Duodenal mucosa (tissue), 2 donors: ENCODE measurements around the gene MUSK.

Source experiments
- H3K27ac ChIP-seq: one replicate; pipeline ENCODE4 v1.7.0; 2013; ENCODE audit warnings: low read depth, low read length
- H3K27me3 ChIP-seq, 2 donors: one replicate each; pipeline ENCODE4 v1.7.0; 2013; ENCODE audit warnings: low read length in 2 of 2, control low read depth in 1 of 2; ENCODE audit not compliant: insufficient read depth in 2 of 2, control insufficient read depth in 1 of 2
- H3K36me3 ChIP-seq, 2 donors: one replicate each; pipeline ENCODE4 v1.7.0; 2013; ENCODE audit warnings: low read length in 2 of 2, control low read depth in 1 of 2; ENCODE audit not compliant: insufficient read depth in 2 of 2, control insufficient read depth in 1 of 2
- H3K4me1 ChIP-seq, 2 donors: one replicate each; pipeline ENCODE4 v1.7.0; 2013; ENCODE audit warnings: low read length in 2 of 2, control low read depth in 1 of 2; ENCODE audit not compliant: insufficient read depth in 2 of 2, control insufficient read depth in 1 of 2
- H3K4me3 ChIP-seq, 2 donors: one replicate each; pipeline ENCODE4 v1.7.0; 2013; ENCODE audit warnings: low read length in 2 of 2, low read depth in 1 of 2
- H3K9ac ChIP-seq, 2 donors: one replicate each; pipeline ENCODE4 v1.7.0; 2013; ENCODE audit warnings: low read length in 2 of 2, low read depth in 1 of 2
- H3K9me3 ChIP-seq, 2 donors: one replicate each; pipeline ENCODE4 v1.7.0; 2013; ENCODE audit warnings: low read length in 2 of 2, control low read depth in 1 of 2; ENCODE audit not compliant: control insufficient read depth in 1 of 2

The MUSK gene

DNA sequence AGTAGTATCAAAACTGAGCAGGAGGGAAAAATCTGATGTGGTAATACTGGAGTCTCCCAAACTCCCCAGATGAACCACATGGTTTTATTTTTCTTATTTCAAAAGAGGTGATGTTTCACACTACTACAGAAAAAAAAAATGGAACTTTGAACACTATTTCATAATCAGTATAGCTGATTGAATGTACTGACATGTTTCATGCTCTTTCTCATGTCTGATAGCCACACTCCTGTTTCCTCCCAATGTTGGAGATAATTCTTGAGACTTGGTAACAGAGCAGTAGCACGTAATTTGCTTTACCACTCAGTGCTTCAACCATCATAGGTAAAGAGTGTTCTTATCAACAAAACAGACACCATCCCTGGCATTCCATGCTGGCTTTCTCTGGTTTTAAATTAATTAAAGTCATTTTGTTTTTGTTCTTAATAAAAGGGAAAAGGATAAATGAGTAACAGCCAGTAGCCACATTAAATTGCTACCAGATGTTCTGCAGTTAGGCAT lies 85.2 kb downstream of the MUSK start:
- Histone ChIP-seq H3K4me3 (no peak overlapping the region), H3K9me3 (no peaks in the 10 kb centered on the region), H3K27ac (no peak overlapping the region), H3K9ac (no peak overlapping the region), H3K36me3 (no peaks in the 10 kb centered on the region), H3K27me3 (no peaks in the 10 kb centered on the region), H3K4me1 (no peaks in the 10 kb centered on the region)

DNA sequence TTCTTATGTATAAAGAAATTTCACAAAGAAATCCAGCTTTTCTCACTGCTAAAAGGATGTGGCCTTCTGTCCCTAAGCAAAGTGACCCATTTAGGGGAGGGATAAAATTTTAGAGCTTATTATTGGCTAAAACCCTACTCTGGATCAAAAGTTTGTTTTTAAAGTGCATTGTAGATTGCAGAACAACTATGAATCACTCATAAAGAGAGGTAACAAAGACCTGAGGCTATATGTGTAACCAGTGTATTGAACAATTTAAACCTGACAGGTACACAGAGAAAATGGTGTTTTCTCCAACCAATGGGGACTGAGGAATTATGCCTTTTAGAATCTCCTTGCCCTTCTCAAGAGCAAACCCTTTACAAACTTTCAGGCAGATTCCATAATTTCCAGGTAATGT lies 86.6 kb downstream of the MUSK start:
- Histone ChIP-seq H3K4me1 (no peaks in the 10 kb centered on the region), H3K9me3 (no peaks in the 10 kb centered on the region), H3K9ac (no peak overlapping the region), H3K27me3 (no peaks in the 10 kb centered on the region), H3K4me3 (no peak overlapping the region), H3K27ac (no peak overlapping the region), H3K36me3 (no peaks in the 10 kb centered on the region)

GRCh38 chr9:110758201-110758600 lies 89.6 kb downstream of the MUSK start:
- Histone ChIP-seq H3K27me3 (no peaks in the 10 kb centered on the region), H3K4me3 (no peak overlapping the region), H3K9ac (no peak overlapping the region), H3K4me1 (no peaks in the 10 kb centered on the region), H3K27ac (no peak overlapping the region), H3K36me3 (no peaks in the 10 kb centered on the region), H3K9me3 (no peaks in the 10 kb centered on the region)

GRCh38 chr9:110762783-110763182 lies 94.2 kb downstream of the MUSK start:
- H3K27me3 ChIP-seq = no peaks in the 10 kb centered on the region
- H3K27ac ChIP-seq = no peak overlapping the region

DNA sequence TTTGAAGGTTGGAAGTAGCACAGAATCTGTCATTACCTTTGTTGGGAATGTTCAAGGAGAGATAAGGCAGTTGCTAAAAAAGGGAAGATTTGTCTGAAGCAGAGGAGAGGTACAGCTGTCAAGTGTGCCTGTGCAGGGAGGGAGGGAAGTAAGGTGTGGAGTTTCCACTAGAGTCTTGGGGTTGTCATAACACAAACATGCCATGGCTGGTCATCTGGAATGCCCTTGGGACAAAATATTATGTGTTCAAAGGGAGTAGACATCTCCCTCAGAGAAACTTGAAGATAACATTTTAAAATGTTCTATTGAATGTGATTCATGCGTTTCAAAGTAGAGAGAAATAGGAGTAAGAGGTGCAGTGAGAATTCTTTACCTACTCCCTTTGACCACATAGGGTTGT lies 95.0 kb downstream of the MUSK start:
- Histone ChIP-seq H3K36me3 (no peaks in the 10 kb centered on the region), H3K9ac (no peak overlapping the region), H3K27ac (no peak overlapping the region), H3K9me3 (no peaks in the 10 kb centered on the region), H3K4me1 (no peaks in the 10 kb centered on the region), H3K4me3 (no peak overlapping the region), H3K27me3 (no peaks in the 10 kb centered on the region)

More at GRCh38 chr9:110762783-110763182, 94.2 kb downstream of the MUSK start:
- Histone ChIP-seq H3K4me1 (no peaks in the 10 kb centered on the region), H3K36me3 (no peaks in the 10 kb centered on the region), H3K9me3 (no peaks in the 10 kb centered on the region), H3K4me3 (no peak overlapping the region), H3K9ac (no peak overlapping the region)

DNA sequence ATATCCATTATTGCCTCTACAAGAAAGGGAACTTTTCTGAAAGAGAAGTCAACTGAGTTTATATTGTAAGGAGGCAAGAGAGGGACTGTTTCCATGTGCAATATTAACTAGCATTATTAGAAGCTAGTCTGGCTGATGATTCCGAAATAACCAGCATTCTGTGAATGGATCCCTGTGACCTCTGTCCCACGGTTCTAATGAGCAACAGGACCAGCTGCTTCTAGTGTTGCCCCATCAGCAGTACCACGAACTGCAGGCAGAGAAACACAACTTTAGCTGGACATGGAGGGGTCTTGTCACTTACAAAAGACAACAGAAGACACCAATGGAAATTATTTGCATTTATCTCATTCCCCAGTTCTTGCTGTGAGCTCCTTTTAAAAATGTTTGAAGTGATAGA lies 95.4 kb downstream of the MUSK start:
- no peaks in the 10 kb centered on the region for H3K4me1 ChIP-seq
- no peaks in the 10 kb centered on the region for H3K36me3 ChIP-seq
- no peak overlapping the region for H3K4me3 ChIP-seq
- H3K9ac ChIP-seq = no peak overlapping the region
- no peaks in the 10 kb centered on the region for H3K27me3 ChIP-seq
- no peak overlapping the region for H3K27ac ChIP-seq
- no peaks in the 10 kb centered on the region for H3K9me3 ChIP-seq

DNA sequence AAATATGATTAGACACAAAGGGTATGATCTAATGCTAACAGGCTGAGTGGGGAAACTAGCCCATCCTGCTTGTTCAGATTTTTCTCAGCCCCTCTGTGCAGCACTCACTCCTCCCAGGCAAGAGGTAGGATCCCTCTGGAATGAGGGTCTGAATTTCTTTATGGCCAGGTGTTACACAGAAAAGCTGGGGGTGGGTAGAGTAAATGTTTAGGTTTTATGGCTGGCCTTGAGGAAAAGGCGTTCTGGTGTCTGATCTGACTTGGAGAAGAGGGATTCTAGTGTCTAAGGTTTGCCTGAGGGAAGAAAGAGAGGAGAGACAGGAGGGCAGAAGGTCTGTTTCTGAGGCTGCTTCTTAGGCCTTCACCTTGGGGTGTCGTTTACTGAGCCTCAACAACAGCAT lies 97.3 kb downstream of the MUSK start:
- Histone ChIP-seq H3K4me1 (no peaks in the 10 kb centered on the region), H3K9me3 (no peaks in the 10 kb centered on the region), H3K9ac (no peak overlapping the region), H3K4me3 (no peak overlapping the region), H3K27me3 (no peaks in the 10 kb centered on the region), H3K36me3 (no peaks in the 10 kb centered on the region), H3K27ac (no peak overlapping the region)

- Histone ChIP-seq H3K4me3 (no peak overlapping the region), H3K36me3 (no peaks in the 10 kb centered on the region), H3K9me3 (no peaks in the 10 kb centered on the region), H3K27ac (no peak overlapping the region), H3K27me3 (no peaks in the 10 kb centered on the region), H3K4me1 (no peaks in the 10 kb centered on the region), H3K9ac (no peak overlapping the region)
These were observed 99.0 kb downstream of the MUSK start for GRCh38 chr9:110767559-110768063.

DNA sequence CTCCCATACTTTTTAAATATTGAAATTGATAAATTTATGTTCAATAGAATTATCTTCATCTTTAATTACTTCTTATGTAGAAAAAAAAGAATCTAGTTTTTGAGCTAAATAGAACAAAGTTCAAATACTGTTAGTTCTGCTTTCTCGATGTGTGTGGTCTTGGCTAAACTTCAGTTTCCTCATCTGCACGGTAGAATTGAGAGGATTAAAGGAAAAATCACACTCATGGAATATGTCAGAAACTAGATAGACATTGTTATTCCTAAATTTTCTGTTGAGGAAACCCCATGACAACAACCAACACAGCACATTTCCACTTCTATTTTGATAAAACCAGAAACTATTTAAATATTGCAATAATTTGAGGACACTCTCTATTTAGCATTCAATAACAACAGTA lies 100.3 kb downstream of the MUSK start:
- Histone ChIP-seq H3K4me3 (no peak overlapping the region), H3K27me3 (no peaks in the 10 kb centered on the region), H3K27ac (no peak overlapping the region), H3K36me3 (no peaks in the 10 kb centered on the region), H3K9ac (no peak overlapping the region), H3K4me1 (no peaks in the 10 kb centered on the region), H3K9me3 (no peaks in the 10 kb centered on the region)

DNA sequence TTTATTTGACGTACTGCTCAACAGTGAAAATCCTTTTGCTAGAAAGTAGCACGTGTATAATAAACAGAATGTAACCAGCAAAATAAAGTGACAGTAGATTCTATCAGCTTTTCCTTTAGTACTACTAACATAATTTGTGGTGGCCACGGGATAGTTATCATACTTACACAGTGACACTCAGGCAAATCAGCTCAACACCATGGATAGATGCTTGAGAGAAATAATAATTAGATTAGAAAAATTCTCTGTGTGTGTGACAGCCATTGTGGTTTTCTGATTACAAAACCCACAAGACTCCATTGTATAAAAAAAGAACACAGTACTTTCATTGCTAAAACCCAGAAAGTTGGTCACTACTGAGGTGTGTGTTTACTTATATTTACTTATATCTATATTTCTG lies 101.1 kb downstream of the MUSK start:
- Histone ChIP-seq H3K9me3 (no peaks in the 10 kb centered on the region), H3K27me3 (no peaks in the 10 kb centered on the region), H3K36me3 (no peaks in the 10 kb centered on the region), H3K27ac (no peak overlapping the region), H3K4me3 (no peak overlapping the region), H3K9ac (no peak overlapping the region), H3K4me1 (no peaks in the 10 kb centered on the region)

GRCh38 chr9:110775724-110776123 lies 107.1 kb downstream of the MUSK start:
- Histone ChIP-seq H3K9ac (no peak overlapping the region), H3K4me1 (no peaks in the 10 kb centered on the region), H3K9me3 (no peaks in the 10 kb centered on the region), H3K27ac (no peak overlapping the region), H3K36me3 (no peaks in the 10 kb centered on the region), H3K27me3 (no peaks in the 10 kb centered on the region), H3K4me3 (no peak overlapping the region)
